HG02642 (cell line): Measurements from ENCODE around the gene MIA3.
"Not testable (repeated sequence)": the region's sequence is repeated elsewhere in the genome, so short reads cannot be mapped to it uniquely, and the experiment has no call there.

ENCODE experiments used
- ATAC-seq: cut with Tn5 transposase; IDR thresholded peaks from one replicate; pipeline ENCODE4 v1.9.1; 2021; ENCODE audit warnings: mild to moderate bottlenecking; ENCODE audit not compliant: unreplicated experiment, poor library complexity

Gene MIA3

DNA sequence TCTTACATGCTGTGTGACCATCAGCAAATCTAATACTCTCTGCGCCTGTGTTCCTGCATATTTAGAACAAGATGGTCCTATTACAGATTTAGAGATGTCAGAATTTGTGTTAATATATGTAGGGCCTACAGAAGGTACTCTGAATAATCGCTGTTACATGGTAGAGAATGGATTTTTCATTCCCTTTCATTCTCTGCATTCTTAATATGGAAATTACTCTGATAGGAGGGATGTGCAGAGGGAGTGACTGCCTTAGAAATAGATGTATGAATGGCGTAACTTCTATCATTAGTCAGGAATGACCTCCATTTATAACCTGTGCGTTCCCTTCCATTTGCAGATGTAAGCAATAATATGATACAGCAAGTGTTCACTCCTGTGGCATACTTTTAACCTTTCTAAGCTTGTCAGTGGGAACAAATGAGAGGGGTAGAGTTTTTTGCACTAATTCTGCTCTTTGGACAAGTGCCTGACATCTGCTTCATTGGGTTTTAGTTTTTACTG lies 45.6 kb downstream of the MIA3 start:
- no peak for ATAC-seq

- no peak for ATAC-seq
Observed at GRCh38 chr1:222665964-222666363, 48.1 kb downstream of the MIA3 start.

- ATAC-seq, result not testable (repeated sequence)
Observed at GRCh38 chr1:222668184-222668583, 50.3 kb downstream of the MIA3 start.

DNA sequence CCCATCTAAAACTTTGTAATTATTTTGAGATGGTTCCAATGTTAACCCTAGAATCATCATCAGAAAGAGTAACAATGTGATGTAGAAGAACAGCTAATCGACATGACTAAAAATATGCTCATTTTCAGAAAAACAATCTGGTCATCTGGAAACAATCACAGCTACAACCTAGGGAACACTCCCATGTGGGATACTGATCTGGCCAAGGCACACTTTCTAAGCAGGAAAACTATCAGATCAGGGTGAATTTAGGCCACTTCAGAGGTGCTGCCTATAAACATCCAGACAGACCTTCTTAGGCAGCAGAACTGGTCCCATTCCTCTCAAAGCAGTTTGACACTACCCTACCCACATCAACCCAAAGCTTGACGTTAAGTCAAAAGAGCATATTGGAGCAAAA lies 51.2 kb downstream of the MIA3 start:
- not testable (repeated sequence) for ATAC-seq

DNA sequence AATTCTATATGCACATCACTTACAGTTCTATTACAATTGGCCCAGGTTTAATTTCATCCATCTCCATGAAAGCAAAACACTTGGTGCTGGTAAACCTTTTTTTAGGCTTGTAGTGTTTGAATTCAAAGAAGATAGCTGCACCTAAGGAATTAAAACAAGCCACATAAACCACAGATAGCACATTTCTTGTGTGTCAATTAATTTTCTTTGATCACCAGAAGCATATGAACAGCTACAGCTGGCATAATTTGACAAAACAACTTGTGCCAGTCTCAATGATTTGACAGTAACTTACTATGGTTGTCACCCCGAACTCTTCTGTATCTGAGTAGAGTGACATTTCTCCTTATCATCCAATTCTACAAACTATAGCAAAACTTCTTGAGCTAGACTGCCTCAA lies 52.2 kb downstream of the MIA3 start:
- ATAC-seq, result no peak

DNA sequence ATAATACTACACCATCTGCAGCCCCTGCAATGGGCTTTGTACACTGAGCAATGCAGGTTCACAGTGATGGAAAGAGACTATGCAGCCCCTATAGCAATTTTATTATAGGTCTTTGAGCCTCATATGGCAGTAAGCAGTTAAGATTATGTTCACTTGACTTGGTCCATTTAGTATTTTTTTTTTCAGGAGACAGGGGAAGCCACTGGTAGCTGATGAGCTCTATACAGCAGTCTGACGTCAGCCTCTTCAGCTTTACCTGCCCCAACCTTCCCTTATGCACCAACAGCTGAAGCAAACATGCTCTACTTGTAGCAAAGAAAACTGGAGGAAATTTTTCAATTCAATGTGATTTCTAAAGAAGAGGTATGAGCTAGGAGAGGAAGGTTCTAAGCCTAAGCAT lies 62.2 kb downstream of the MIA3 start:
- no peak for ATAC-seq

DNA sequence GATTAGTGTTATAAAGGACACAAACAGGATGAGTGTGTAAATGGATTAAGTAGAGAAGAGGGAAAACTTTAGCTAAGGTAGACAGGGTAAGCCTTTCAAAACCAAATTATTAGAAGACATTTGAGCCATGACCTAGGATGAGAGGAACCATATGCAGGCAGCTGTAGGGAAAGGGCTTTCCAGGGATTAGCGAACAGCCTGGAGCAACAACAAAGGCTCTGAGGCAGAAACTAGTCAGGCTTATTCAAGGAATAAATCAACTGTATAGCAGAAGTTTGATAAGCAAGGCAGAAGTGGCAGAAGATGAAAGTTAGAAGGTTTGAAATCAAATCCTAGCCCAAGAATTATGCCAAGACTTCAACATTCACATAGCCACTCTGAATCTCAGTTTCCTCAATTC lies 73.1 kb downstream of the MIA3 start:
- ATAC-seq, result no peak

DNA sequence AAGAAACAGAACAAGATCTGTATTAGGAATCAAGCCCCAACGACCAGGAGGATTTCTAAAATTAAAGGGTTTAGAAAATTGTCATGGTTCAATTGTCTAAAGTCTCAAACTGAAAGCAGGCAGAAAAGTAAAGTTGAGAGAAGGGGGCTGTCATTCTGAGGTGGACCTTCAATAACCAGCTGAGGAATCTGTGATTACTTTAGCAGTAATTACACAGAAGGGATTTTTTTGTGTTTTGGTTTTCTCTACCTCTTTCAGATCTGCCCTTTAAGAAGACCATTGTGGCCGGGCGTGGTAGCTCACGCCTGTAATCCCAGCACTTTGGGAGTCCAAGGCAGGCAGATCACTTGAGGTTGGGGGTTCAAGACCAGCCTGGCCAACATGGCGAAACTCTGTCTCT lies 77.0 kb downstream of the MIA3 start:
- ATAC-seq, result no peak

- no peak for ATAC-seq
Observed at GRCh38 chr1:222696741-222697140, 78.8 kb downstream of the MIA3 start.

DNA sequence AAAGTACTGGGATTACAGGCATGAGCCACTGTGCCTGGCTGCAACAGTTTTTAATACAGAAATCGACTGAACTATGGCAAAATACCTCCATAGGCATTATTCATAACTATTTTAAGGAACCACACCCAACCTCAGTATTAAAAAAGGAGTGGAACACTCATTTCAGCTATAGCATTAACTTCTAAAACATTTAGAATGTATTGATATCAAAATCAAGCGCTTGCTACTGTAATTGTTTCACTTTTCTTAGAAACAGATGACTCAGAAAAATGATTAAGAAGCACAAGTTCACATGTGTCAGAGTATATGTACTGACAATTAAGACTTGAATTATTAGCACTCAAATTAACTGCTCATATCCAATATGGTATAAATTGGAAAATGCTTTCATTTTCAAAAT lies 79.3 kb downstream of the MIA3 start:
- no peak for ATAC-seq

GRCh38 chr1:222697826-222698225 lies 79.9 kb downstream of the MIA3 start:
- no peak for ATAC-seq

DNA sequence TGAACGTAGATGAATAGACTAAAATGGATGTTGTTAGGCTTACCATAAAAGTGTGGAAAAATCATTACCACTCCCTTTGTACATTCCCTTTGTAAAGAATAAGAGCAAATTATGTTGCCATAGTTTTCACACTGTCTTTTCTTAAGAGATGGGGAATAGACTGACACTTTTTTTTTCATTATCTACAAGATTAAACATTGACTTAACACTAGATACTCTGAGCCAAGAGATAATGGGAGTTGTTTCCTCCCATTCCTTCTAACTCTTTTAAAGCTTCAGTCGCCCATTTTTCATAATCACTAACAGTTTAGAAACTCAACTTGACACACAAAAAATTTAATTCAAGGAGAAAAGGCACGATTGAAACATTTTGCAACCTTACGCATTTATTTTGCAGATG lies 84.3 kb downstream of the MIA3 start:
- no peak for ATAC-seq

GRCh38 chr1:222704260-222704659 lies 86.4 kb downstream of the MIA3 start:
- no peak for ATAC-seq

DNA sequence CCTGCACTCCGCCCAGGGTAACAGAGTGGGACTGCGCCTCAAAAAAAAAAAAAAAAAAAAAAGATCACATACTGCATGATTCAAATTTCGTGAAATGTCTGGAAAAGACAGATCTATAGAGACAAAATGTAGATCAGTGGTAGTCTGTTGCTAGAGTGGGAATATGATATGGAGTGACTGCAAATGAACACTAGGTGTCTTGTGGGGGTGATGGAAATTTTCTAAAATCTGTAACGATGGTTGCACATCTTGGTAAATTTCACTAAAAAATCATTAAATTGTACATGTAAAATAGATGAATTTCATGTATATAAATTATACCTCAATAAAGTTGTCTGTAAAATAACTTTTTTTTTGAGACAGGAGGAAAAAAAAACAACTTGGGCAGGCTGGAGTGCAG lies 88.9 kb downstream of the MIA3 start:
- no peak for ATAC-seq

GRCh38 chr1:222709700-222710153 lies 91.8 kb downstream of the MIA3 start:
- no peak for ATAC-seq

GRCh38 chr1:222711319-222712252 lies 93.7 kb downstream of the MIA3 start:
- ATAC-seq, result peak; percentile 37

DNA sequence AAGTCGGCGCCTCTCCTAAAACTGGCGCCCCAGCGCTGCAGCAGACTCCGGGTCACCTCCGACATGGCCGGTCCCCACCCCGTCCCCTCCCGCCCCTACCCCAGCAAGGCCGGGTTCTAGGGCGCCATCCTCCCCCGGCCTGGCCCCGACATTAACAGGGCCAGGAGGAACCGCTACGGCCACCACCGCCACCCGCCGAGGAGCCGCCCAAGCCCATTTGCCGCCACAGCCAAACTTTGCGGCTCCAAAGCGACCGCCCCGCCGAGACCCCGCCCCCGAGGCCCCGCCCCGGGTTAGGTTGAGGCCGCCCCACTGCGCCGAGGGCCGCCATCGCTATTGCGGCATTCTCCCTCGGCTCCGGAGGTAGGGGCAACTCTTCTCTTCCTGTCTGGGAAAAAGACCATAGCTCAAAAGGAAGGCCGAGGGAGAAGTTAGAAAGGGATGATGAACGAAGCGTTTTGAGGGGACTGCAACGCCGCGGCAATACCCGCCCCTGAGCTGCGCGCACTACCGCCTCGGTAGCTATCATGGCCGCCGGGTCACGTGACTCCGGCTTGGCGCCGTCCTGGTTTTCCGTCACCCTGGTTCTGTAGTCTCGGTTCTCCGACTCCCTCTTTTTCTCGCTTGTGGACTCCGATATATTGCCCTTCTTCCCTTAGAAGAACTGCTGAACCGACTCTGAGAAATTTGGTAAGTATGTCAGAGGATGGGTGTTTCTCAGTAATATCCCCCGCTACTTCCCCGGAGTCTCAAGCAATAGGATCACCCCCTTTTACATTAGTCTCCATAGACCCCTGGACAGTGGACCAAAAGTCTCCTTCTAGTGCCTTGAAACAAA lies 94.6 kb downstream of the MIA3 start, which contains the start of the genes AIDA and BROX:
TSS of gene AIDA (minus strand) at position 239 of the 838 bp plus-strand sequence. CDS start at position 65, 174 bp downstream.
TSS of gene BROX (plus strand) at position 312 of the 838 bp plus-strand sequence. CDS start 3,136 bp downstream, outside the sequence.
- ATAC-seq, result peak; percentile 85

DNA sequence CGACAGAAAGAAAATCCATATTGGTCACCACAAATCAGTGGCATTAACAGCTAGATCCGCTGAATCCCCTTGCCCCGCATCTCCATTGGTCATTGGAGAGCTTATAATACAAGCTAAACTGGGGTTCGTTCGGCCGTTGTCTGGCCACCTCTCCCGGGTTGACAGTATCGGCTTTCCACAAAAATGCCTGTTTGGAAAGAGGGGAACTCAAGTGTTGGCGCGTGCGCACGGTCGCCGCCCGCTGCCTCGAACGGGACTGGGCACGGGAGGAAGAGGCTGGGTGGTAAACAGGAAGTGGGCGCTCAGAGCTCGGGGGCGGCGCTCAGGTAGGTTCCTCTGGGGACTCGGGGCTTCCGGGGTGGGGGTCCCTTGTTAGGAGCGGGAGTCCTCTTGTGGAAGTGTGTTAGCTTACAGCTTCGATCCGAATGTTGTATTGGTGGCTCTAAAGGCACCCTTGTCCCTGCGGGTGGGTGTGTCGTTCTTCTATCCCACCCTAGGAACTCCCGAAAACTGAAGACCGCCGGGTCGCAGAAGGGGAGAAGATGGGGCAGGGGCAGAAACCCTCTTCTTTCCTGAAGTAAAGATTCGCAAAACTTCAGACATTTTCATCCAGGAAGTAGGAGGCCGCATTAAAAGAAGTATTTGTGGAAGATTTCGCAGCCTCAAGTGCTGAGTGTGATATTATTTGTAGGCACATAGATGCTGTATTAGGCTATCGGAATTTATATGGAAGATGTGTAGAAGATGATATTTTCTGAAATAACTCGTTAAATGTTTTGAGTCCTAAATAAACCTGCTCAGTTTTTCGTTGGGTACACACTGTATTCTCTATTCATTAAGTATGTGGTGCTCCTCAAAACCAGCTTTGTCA lies 95.4 kb downstream of the MIA3 start:
- peak; percentile 72 for ATAC-seq

GRCh38 chr1:222716393-222716792 lies 98.5 kb downstream of the MIA3 start:
- no peak for ATAC-seq
